SU-DHL-6 (cell line): ENCODE measurements around the gene SRP72.

Experiments used
- CTCF ChIP-seq: fragments of 200-600 bp; sonication (generic); IDR thresholded peaks from one replicate; pipeline ENCODE4 v1.5.1; 2017; ENCODE audit warnings: antibody characterized with exemption, mild to moderate bottlenecking, low read length, moderate library complexity; ENCODE audit not compliant: insufficient read depth, poor library complexity, severe bottlenecking
- EZH2phosphoT487 ChIP-seq: fragments of 200-600 bp; sonication (generic), shearing (Covaris generic); conservative IDR thresholded peaks from 2 replicates; pipeline ENCODE4 v1.6.1; 2018; ENCODE audit warnings: mild to moderate bottlenecking, antibody characterized with exemption, low read length, moderate library complexity, mixed read lengths

GRCh38 chr4:56448301-56448700 lies 19.1 kb upstream of the SRP72 start:
- TF ChIP-seq CTCF, result no peak
- no peak for TF ChIP-seq EZH2phosphoT487
